Bronchial epithelial cell (primary cell): Measurements from ENCODE around the gene SEPTIN10. TPM values are rescaled to one million over a fixed set of nuclear protein-coding genes. Genes with fewer than 3 reads are reported as not detected.

Experiments
- DNase-seq: peaks from one replicate; pipeline ENCODE4 v3.0.0-alpha.2; 2010; ENCODE audit warnings: low read depth
- FAIRE-seq: peaks from 2 replicates; lab custom pipeline; 2011; peaks lifted over from hg19 to GRCh38; lab: Jason Lieb, UNC
- H3K27me3 ChIP-seq: 2 replicates; pipeline ENCODE4 v1.5.1; 2011; ENCODE audit warnings: low read length; ENCODE audit not compliant: control insufficient read depth, insufficient read depth
- H3K36me3 ChIP-seq: 2 replicates; pipeline ENCODE4 v1.5.1; 2011; ENCODE audit warnings: low read length; ENCODE audit not compliant: control insufficient read depth, insufficient read depth
- H3K4me3 ChIP-seq: 2 replicates; pipeline ENCODE4 v1.5.1; 2011; ENCODE audit warnings: mild to moderate bottlenecking, low read depth, low read length, control low read depth
- total RNA-seq: library from RNA; depleted of rRNA; stranded (reverse); fragments of >200 nt; gene quantifications from 2 replicates; pipeline ENCODE4 v1.2.1, GENCODE V29; 2014
- TF ChIP-seq, protein P1 (sequence below): IDR thresholded peaks from 2 replicates; pipeline ENCODE4 v1.5.1; 2011; ENCODE audit warnings: mild to moderate bottlenecking, moderate library complexity, low read length, control low read depth, inconsistent platforms; ENCODE audit not compliant: insufficient read depth, severe bottlenecking

Gene SEPTIN10
- total RNA-seq, 1 donor from 2014 or later: 62.4 TPM

DNA sequence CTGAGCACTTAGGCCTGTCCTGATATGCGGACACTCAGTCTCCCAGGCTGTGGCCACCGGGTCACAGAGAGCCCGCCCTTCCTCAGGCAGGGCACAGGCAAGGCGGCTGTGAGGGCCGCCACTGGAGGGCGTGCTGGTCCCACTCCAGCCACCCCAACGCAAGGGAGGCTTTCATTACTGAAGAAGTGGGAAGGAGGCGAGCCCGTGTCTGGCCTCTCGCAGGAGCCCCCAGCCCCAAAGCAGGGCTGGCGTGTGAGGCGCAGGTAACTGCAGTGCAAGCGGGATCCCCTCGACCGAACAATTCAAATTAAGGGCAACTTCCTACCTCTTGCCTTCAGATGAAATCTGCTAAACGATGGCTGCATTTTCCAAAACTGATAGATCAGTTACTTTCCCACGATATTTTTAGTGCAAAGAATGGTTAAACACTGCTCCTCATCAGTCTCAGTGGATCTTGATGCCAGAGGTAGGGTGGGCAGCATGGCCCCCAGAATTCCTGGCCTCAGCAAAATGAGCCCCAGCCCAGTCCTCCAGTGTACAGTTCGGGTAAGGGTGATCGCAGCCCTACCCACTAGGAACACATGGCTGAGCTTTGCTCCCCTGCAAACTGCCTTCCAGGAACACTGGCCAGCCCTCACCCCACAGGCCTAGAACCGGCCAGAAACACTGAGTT is 97.2 kb downstream of the SEPTIN10 start:
- no peaks in the 10 kb centered on the region for H3K36me3 ChIP-seq
- no peaks in the 10 kb centered on the region for H3K27me3 ChIP-seq
- no peak overlapping the region for H3K4me3 ChIP-seq
- FAIRE-seq: no peak
- peak; percentile 22 for DNase-seq
- TF ChIP-seq, protein P1, sequence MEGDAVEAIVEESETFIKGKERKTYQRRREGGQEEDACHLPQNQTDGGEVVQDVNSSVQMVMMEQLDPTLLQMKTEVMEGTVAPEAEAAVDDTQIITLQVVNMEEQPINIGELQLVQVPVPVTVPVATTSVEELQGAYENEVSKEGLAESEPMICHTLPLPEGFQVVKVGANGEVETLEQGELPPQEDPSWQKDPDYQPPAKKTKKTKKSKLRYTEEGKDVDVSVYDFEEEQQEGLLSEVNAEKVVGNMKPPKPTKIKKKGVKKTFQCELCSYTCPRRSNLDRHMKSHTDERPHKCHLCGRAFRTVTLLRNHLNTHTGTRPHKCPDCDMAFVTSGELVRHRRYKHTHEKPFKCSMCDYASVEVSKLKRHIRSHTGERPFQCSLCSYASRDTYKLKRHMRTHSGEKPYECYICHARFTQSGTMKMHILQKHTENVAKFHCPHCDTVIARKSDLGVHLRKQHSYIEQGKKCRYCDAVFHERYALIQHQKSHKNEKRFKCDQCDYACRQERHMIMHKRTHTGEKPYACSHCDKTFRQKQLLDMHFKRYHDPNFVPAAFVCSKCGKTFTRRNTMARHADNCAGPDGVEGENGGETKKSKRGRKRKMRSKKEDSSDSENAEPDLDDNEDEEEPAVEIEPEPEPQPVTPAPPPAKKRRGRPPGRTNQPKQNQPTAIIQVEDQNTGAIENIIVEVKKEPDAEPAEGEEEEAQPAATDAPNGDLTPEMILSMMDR: peak; percentile 74

DNA sequence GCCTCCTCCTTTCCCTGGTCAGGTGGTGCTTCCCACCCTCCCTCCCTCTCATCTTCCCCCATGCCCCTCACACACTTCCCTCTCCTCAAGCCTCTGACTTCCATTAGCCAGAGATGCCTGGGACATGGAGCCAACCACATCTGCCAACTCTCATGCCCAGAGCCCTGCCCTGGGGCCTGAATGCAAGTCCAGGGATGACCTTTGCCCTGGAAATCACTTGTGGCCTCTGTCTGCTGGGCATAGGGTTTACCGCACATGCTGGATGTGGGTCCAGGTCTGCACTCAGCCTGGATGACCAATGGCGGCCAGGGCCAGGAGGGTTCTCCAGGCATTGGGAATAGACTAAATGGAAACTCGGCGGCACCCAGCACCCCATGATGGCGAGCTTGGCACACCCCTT is 98.9 kb downstream of the SEPTIN10 start:
- Histone ChIP-seq H3K4me3 (no peak overlapping the region), H3K36me3 (no peaks in the 10 kb centered on the region), H3K27me3 (no peaks in the 10 kb centered on the region)
- TF ChIP-seq, protein P1: no peak
- FAIRE-seq (no peak), DNase-seq (no peak)

DNA sequence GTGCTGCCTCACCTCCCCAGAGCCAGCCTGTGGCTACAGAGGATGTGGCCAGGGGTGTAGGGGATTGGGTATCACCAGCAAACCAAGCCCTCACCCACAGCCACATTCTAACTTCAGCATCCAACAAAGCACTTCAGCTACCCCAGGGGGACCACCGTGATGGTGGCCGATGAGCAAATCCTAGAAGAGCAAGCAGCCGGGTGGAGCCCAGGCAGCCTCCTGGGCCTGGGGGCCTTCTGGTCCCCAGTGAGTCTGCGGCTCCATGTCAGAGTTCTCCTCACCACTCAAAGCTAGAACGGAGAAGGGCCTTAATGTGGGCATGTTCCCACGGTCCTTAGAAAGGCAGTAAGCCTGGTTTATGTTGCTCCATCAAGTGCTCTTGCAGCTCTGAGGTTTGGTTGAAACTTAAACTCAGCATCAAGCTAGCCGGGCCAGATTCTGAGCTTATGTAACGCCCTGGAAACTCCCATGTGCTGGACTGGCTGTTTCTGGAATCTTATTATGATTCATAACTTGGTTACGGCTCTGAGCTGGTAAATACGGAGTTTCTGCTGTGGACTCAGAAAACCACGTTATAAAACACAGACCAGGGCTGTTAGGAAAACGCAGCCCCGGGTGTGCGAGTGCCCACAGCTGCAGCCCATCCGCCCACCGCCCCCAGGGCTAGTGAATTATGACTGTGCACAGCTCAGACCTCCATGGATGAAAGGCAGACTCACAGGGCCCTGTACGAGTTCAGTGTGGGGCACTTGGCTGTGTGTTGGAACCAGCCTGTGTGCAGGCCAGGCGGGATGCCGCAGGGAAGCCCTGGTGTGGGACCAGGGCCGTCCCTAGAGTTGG is 99.8 kb downstream of the SEPTIN10 start:
- FAIRE-seq: peak; percentile 28
- Histone ChIP-seq H3K4me3 (no peak overlapping the region), H3K27me3 (no peaks in the 10 kb centered on the region), H3K36me3 (no peaks in the 10 kb centered on the region)
- peak; percentile 84 for DNase-seq
- TF ChIP-seq, protein P1: no peak

DNA sequence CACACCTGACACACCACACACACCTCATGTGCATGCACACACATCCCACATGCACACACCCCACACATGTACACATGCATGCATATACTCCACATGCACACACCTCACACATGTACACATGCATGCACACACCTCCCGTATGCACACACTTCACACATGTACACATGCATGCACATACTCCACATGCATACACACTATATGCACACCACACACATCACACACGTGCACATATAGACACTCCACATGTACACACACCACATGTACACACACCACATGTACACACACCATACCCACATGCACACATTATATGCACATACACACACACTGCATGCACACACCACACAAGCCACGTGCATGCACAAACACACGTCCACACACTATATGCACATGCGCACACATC is 100.5 kb downstream of the SEPTIN10 start:
- Histone ChIP-seq H3K36me3 (no peaks in the 10 kb centered on the region), H3K27me3 (no peaks in the 10 kb centered on the region), H3K4me3 (no peak overlapping the region)
- DNase-seq (no peak), FAIRE-seq (peak; percentile 99)
- TF ChIP-seq, protein P1: no peak

DNA sequence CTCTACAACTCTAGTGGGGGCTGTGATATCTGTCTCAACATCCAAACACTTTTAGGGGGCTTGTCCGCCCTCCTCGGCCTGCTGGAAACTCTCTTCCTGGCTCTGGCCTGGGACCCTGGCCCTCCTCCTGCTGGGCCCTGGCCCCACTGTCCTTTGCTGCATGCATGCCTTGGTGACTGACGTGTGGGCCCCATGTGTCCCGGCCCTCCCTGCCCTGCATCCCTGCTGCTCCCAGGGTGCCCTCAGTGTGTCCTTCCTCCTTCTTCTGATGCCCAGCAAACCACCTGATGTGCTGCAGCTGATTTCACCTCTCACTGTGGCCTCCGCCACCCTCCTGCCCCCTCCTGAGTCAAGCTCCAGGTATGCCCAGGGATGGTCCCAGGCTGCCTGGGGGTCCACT is 101.7 kb downstream of the SEPTIN10 start:
- no peaks in the 10 kb centered on the region for H3K36me3 ChIP-seq
- H3K27me3 ChIP-seq: no peaks in the 10 kb centered on the region
- no peak overlapping the region for H3K4me3 ChIP-seq
- FAIRE-seq: no peak
- no peak for DNase-seq
- TF ChIP-seq, protein P1: no peak
